ENCODE measurements around the gene CXorf58. TPM values are rescaled to one million over a fixed set of nuclear protein-coding genes. Genes with fewer than 3 reads are reported as not detected.

The CXorf58 gene
- total and polyA plus RNA-seq, 2 of the 4 experiments (the other 2 are of a cell fraction), result not detected

DNA sequence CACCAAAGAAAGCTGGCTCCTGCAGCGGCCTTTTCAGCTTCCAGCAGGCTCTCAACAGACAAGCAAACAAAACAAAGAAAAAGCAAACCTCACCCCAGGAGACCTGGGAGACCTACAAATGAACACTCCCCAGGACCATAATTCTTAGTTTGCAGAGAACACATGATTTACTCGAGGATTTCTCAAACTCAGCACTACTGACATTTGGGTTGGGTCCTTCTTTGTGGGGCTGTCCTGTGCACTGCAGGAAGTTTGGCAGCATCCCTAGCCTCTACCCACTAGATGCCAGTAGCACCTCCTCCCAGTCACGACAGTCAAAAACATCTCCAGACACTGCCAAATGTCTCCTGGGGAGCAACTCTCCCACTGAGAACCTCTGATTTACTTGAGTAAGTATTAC is 22.0 kb upstream of the CXorf58 start:
- Histone ChIP-seq H3K9ac (ENCODE audit: low read depth, low read length) (no peak overlapping the region), H2AFZ (replicated peaks; ENCODE audit: low read length, poor library complexity) (no peak overlapping the region), H3K18ac (ENCODE audit: low read depth, low read length) (no peak overlapping the region), H3K9me3 (ENCODE audit: control insufficient read depth, insufficient read depth, low read length) (no peaks in the 10 kb centered on the region), H3K9me1 (ENCODE audit: insufficient read depth, low read length) (no peaks in the 10 kb centered on the region), H3K27me3 (ENCODE audit: control insufficient read depth, insufficient read depth, low read length) (no peaks in the 10 kb centered on the region), H3K4me2 (ENCODE audit: low read depth, low read length) (no peak overlapping the region), H3K23ac (ENCODE audit: low read depth, low read length) (no peak overlapping the region; the same call in 1 of the 2 replicates), H3K79me1 (ENCODE audit: low read depth in 1 of 2, low read length in 2 of 2) (0 out of 4 replicates have a peak, but pooled peaks cover 0 to 3% of the 10 kb centered on the region in 2 experiments), H4K20me1 (ENCODE audit: insufficient read depth, low read length) (no peaks in the 10 kb centered on the region), H2BK20ac (ENCODE audit: low read depth, low read length) (no peak overlapping the region), H4K8ac (ENCODE audit: low read depth in 2 of 2, low read length in 2 of 2) (no peak overlapping the region), H3K56ac (ENCODE audit: extremely low read depth, insufficient read depth, low read length) (no peak overlapping the region), H2BK120ac (ENCODE audit: low read depth, low read length) (no peak overlapping the region), H3K4ac (ENCODE audit: low read depth, low read length) (no peak overlapping the region), H2BK15ac (ENCODE audit: low read depth, low read length) (no peak overlapping the region), H2AK5ac (ENCODE audit: low read depth, low read length) (no peak overlapping the region), H4K91ac (ENCODE audit: insufficient read depth, low read depth, low read length) (no peak overlapping the region; the same call in 1 of the 2 replicates), H2BK5ac (ENCODE audit: low read depth, low read length, poor library complexity, severe bottlenecking) (no peak overlapping the region), H3K27ac (ENCODE audit: insufficient read depth, low read length) (no peak overlapping the region), H4K5ac (ENCODE audit: low read depth, low read length) (no peak overlapping the region), H2AK9ac (replicated peaks; ENCODE audit: low read depth, low read length, poor library complexity) (peak overlapping the region; percentile 46), H3K36me3 (ENCODE audit: control insufficient read depth, insufficient read depth, low read length) (no peaks in the 10 kb centered on the region), H3K14ac (replicated peaks; ENCODE audit: low read depth, low read length) (no peak overlapping the region), H3K4me3 (ENCODE audit: insufficient read depth, low read depth, low read length) (no peak overlapping the region), H3K4me1 (ENCODE audit: control insufficient read depth, insufficient read depth, low read length) (peaks cover 8% of the 10 kb centered on the region; the same call in 1 of the 2 replicates)
- in situ Hi-C loops (cut with MboI; ENCODE audit: low sequenced_read_pairs), result no loop called here
- TF ChIP-seq RAD21 (IDR thresholded peaks at IDR 0.05; ENCODE audit: low read length), result no peak
- TF ChIP-seq CHD1 (IDR thresholded peaks at IDR 0.05; ENCODE audit: low read depth, low read length), result no peak
- TF ChIP-seq SMC3 (IDR thresholded peaks at IDR 0.05; ENCODE audit: low read depth, low read length), result no peak
- TF ChIP-seq, protein P1, sequence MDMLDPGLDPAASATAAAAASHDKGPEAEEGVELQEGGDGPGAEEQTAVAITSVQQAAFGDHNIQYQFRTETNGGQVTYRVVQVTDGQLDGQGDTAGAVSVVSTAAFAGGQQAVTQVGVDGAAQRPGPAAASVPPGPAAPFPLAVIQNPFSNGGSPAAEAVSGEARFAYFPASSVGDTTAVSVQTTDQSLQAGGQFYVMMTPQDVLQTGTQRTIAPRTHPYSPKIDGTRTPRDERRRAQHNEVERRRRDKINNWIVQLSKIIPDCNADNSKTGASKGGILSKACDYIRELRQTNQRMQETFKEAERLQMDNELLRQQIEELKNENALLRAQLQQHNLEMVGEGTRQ (IDR thresholded peaks at IDR 0.05; ENCODE audit: low read depth, low read length), result no peak
- TF ChIP-seq, protein P2, sequence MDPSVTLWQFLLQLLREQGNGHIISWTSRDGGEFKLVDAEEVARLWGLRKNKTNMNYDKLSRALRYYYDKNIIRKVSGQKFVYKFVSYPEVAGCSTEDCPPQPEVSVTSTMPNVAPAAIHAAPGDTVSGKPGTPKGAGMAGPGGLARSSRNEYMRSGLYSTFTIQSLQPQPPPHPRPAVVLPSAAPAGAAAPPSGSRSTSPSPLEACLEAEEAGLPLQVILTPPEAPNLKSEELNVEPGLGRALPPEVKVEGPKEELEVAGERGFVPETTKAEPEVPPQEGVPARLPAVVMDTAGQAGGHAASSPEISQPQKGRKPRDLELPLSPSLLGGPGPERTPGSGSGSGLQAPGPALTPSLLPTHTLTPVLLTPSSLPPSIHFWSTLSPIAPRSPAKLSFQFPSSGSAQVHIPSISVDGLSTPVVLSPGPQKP (IDR thresholded peaks at IDR 0.05; ENCODE audit: borderline replicate concordance, low read depth, low read length), result no peak
- WGBS, 2 experiments (ENCODE audit: extremely low coverage in 2 of 2, insufficient read length in 1 of 2), result 0% methylated on average over 1 of the region's 3 CpGs; no CpG with 5 or more reads in 1 of the 2 experiments
- no peak for DNase-seq
- intact Hi-C loops (cut with micrococcal nuclease), result no loop called here
- ChIA-PET CTCF (no interaction called here), POLR2A (ENCODE audit: unreplicated experiment) (no interaction called here)
- ATAC-seq (ENCODE audit: low read depth), result no peak
- dilution Hi-C loops (cut with HindIII; ENCODE audit: low sequenced_read_pairs, unreplicated experiment), result no loop called here
- BruUV-seq (replicated peaks), result no TSS peak

All from IMR-90 (cell line).